Choroid plexus epithelial cell (primary cell): ENCODE measurements around the gene EIF2A.

Experiments used
- DNase-seq: peaks from one replicate; pipeline ENCODE4 v3.0.0-alpha.2; 2010; ENCODE audit warnings: low read depth
- H3K4me3 ChIP-seq: 2 replicates; pipeline ENCODE4 v1.5.1; 2011; ENCODE audit warnings: low read depth, mild to moderate bottlenecking, control low read depth, low read length, moderate library complexity
- CTCF ChIP-seq: conservative IDR thresholded peaks from 2 replicates; pipeline ENCODE4 v1.5.1; 2011; ENCODE audit warnings: low read depth, mild to moderate bottlenecking, control low read depth, inconsistent platforms, low read length, moderate library complexity

EIF2A gene

GRCh38 chr3:150527464-150528255, 18.9 kb upstream of the EIF2A start:
- peak; percentile 36 for DNase-seq
- no peak overlapping the region for H3K4me3 ChIP-seq
- TF ChIP-seq CTCF: no peak

GRCh38 chr3:150528354-150528797, 18.2 kb upstream of the EIF2A start:
- H3K4me3 ChIP-seq: no peak overlapping the region
- TF ChIP-seq CTCF: peak; percentile 41
- peak; percentile 78 for DNase-seq

- no peak for DNase-seq
- no peak overlapping the region for H3K4me3 ChIP-seq
- TF ChIP-seq CTCF: no peak
Observed at GRCh38 chr3:150531775-150532174, 14.8 kb upstream of the EIF2A start.

- DNase-seq: no peak
- no peak for TF ChIP-seq CTCF
- no peak overlapping the region for H3K4me3 ChIP-seq
Observed at GRCh38 chr3:150535204-150535603, 11.4 kb upstream of the EIF2A start.

GRCh38 chr3:150538324-150539208, 8.0 kb upstream of the EIF2A start:
- no peak for TF ChIP-seq CTCF
- no peak overlapping the region for H3K4me3 ChIP-seq
- DNase-seq: no peak

- H3K4me3 ChIP-seq: no peak overlapping the region
- no peak for TF ChIP-seq CTCF
- no peak for DNase-seq
Observed at GRCh38 chr3:150540297-150540696, 6.3 kb upstream of the EIF2A start.
